Stimulated activated naive CD8-positive, alpha-beta T cell treated with anti-CD3 and anti-CD28 coated beads, Interleukin-15, Interleukin-2, amounts not matched to agents 100 ng/mL and 50 ng/mL, for 24 hours (primary cell): ENCODE data around the gene APP.

ENCODE experiments used
- H3K27ac Mint-ChIP-seq: one replicate; pipeline ENCODE4 v1.8.0; 2021; ENCODE audit warnings: mild to moderate bottlenecking, mixed read lengths
- H3K27me3 Mint-ChIP-seq: one replicate; pipeline ENCODE4 v1.8.0; 2021; ENCODE audit warnings: mixed read lengths
- H3K36me3 Mint-ChIP-seq: one replicate; pipeline ENCODE4 v1.8.0; 2021; ENCODE audit warnings: low read depth, mixed read lengths
- H3K4me1 Mint-ChIP-seq: one replicate; pipeline ENCODE4 v1.8.0; 2021; ENCODE audit warnings: low read depth, mixed read lengths
- H3K4me3 Mint-ChIP-seq: one replicate; pipeline ENCODE4 v1.8.0; 2021; ENCODE audit warnings: mild to moderate bottlenecking, mixed read lengths
- H3K9me3 Mint-ChIP-seq: one replicate; pipeline ENCODE4 v1.8.0; 2021; ENCODE audit warnings: mixed read lengths

The APP gene

DNA sequence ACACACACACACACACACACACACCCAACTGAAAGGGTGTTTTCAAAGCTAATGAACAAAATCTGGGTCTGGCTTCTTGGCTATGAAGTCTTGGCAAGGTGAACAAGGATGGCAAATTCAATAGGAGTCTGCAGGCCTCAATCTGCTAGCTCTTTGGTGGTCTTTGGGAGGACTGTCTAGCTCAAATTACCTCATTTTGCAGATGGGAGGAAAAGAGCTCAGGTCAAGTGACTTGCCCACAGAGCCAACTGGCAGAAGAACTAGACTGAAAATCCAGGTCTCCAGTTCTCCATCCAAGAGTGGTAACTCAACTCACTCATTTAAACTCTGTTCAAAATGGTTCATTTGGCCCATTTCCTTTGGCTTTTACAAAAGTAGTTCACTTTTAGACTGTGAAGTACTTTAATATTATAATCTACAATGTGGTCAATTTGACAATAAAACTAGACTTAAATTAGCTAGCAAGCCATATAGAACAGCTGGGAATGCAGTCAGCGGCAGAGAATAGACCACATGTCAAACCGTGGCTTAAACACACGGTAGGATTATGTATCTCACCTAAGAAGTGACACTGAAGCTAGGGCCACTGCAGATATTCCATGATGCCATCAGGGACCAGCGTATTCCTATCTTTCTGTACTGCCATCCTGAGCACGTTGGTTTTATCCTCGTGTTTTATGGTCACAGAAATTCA is 112.9 kb downstream of the APP start:
- Mint-ChIP-seq H3K4me3 (no peak overlapping the region), H3K9me3 (no peaks in the 10 kb centered on the region)

DNA sequence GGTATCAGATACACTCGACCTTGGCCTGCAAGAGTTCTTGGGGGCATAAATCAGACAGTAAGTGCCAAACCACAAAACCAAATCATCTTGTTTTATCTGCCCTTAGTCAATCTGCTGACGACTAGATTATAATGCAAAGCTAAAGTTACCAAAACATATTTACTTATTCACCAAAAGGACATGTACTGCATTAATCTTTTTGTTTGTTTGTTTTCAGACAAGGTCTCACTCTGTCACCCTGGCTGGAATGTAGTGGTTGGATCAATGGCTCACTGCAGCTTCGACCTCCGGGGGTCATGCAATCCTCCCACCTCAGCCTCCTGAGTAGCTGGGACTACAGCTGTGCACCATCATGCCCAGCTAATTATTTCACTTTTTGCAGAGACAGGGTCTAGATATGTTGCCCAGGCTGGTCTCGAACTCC is 114.7 kb downstream of the APP start:
- Mint-ChIP-seq H3K4me1 (no peaks in the 10 kb centered on the region), H3K27me3 (no peaks in the 10 kb centered on the region), H3K4me3 (no peak overlapping the region), H3K36me3 (peaks cover 13% of the 10 kb centered on the region), H3K9me3 (no peaks in the 10 kb centered on the region), H3K27ac (no peak overlapping the region)

More for the DNA sequence above, 112.9 kb downstream of the APP start:
- Mint-ChIP-seq H3K27ac (no peak overlapping the region), H3K36me3 (peaks cover 6% of the 10 kb centered on the region), H3K4me1 (no peaks in the 10 kb centered on the region), H3K27me3 (no peaks in the 10 kb centered on the region)

- Mint-ChIP-seq H3K4me3 (no peak overlapping the region), H3K4me1 (no peaks in the 10 kb centered on the region), H3K27me3 (no peaks in the 10 kb centered on the region), H3K27ac (no peak overlapping the region), H3K36me3 (peaks cover 20% of the 10 kb centered on the region), H3K9me3 (no peaks in the 10 kb centered on the region)
These were observed 115.6 kb downstream of the APP start for GRCh38 chr21:26055010-26055409.

- Mint-ChIP-seq H3K27ac (no peak overlapping the region), H3K36me3 (peaks cover 34% of the 10 kb centered on the region), H3K4me1 (no peaks in the 10 kb centered on the region), H3K27me3 (no peaks in the 10 kb centered on the region), H3K9me3 (no peaks in the 10 kb centered on the region), H3K4me3 (no peak overlapping the region)
These were observed 118.5 kb downstream of the APP start for GRCh38 chr21:26052057-26052456.

- H3K27me3 Mint-ChIP-seq = no peaks in the 10 kb centered on the region
- H3K9me3 Mint-ChIP-seq = no peaks in the 10 kb centered on the region
- H3K36me3 Mint-ChIP-seq = peaks cover 44% of the 10 kb centered on the region
- no peak overlapping the region for H3K4me3 Mint-ChIP-seq
- H3K4me1 Mint-ChIP-seq = no peaks in the 10 kb centered on the region
- H3K27ac Mint-ChIP-seq = no peak overlapping the region
These were observed 119.7 kb downstream of the APP start for GRCh38 chr21:26050857-26051256.

DNA sequence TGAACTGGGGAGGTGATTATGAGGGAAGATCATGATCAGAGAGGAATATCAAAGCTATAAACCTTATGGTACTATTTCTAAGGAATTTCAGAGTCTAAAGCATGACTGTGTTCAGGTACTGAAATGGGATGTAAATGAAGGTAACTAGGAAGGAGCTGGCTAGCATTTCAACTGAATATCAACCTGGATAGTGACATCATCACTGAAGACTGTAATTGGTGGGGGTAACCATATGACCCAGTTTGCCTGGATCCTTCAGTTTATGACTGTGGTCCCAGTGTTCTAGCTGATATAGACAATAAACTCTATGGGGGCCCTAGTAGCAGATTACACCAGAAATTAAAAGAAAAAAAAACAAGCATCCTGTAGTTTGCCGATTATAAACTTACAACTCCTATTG is 120.8 kb downstream of the APP start:
- Mint-ChIP-seq H3K4me3 (no peak overlapping the region), H3K9me3 (no peaks in the 10 kb centered on the region), H3K4me1 (no peaks in the 10 kb centered on the region), H3K36me3 (peaks cover 47% of the 10 kb centered on the region), H3K27ac (no peak overlapping the region), H3K27me3 (no peaks in the 10 kb centered on the region)

DNA sequence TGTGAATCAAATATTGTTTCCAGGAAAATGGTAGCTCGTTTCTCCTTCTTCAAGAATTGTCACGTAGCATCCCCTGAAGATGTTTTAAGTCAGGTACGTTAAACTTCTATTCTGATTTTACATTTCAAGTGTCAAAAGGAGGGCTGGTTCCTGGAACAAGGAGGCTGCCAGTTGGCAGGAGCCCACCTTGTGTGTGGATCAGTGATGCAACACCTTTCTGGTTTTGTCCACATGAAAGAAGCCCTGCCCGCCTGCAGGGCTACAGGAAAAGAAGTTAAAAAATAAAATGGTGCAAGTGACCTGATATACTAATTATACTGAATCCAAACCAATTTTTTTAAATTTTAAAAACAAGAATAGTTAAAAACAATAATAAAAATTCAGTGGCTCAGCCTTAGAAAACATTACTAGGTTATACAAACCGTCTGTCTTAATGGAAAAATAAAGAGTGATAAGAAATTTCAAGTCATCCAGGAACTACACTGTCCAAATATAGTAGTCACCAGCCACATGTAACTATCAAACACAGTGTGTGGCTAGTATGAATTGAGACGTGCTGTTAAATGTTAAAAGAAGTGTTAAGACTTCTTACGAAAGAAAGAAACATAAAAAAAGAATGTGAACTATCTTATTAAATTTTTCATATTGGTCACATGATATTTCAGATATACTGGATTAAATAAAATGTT is 123.1 kb downstream of the APP start:
- Mint-ChIP-seq H3K4me3 (no peak overlapping the region), H3K9me3 (no peaks in the 10 kb centered on the region), H3K4me1 (no peaks in the 10 kb centered on the region), H3K27me3 (no peaks in the 10 kb centered on the region), H3K36me3 (peaks cover 50% of the 10 kb centered on the region), H3K27ac (no peak overlapping the region)

DNA sequence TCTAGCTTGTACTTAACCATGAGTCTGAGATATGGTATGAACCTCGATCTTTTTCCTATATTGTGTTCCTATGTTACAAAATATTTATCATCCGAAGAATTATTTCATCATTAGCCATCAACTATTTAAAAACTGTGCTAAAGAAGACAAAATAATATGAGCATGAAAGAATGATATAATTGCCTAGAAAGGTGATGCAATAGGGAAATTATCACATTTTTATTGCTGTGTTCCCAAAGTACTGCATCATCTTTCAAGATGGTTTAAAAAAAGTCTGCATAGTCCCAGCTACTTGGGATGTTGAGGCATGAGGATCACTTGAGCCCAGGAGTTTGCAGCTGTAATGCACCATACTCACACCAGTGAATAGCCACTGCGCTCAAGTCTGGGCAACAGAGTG is 126.7 kb downstream of the APP start:
- no peak overlapping the region for H3K27ac Mint-ChIP-seq

GRCh38 chr21:26042181-26042876 is 128.2 kb downstream of the APP start:
- Mint-ChIP-seq H3K27me3 (no peaks in the 10 kb centered on the region), H3K36me3 (peaks cover 26% of the 10 kb centered on the region), H3K4me1 (no peaks in the 10 kb centered on the region), H3K27ac (no peak overlapping the region), H3K4me3 (no peak overlapping the region), H3K9me3 (no peaks in the 10 kb centered on the region)

More for the DNA sequence above, 126.7 kb downstream of the APP start:
- H3K4me3 Mint-ChIP-seq = no peak overlapping the region
- H3K9me3 Mint-ChIP-seq = no peaks in the 10 kb centered on the region
- H3K27me3 Mint-ChIP-seq = no peaks in the 10 kb centered on the region
- no peaks in the 10 kb centered on the region for H3K4me1 Mint-ChIP-seq
- H3K36me3 Mint-ChIP-seq = peaks cover 28% of the 10 kb centered on the region

GRCh38 chr21:26041431-26042180 is 129.0 kb downstream of the APP start:
- Mint-ChIP-seq H3K9me3 (no peaks in the 10 kb centered on the region), H3K27ac (no peak overlapping the region), H3K4me3 (no peak overlapping the region), H3K27me3 (no peaks in the 10 kb centered on the region), H3K4me1 (no peaks in the 10 kb centered on the region), H3K36me3 (peaks cover 23% of the 10 kb centered on the region)

DNA sequence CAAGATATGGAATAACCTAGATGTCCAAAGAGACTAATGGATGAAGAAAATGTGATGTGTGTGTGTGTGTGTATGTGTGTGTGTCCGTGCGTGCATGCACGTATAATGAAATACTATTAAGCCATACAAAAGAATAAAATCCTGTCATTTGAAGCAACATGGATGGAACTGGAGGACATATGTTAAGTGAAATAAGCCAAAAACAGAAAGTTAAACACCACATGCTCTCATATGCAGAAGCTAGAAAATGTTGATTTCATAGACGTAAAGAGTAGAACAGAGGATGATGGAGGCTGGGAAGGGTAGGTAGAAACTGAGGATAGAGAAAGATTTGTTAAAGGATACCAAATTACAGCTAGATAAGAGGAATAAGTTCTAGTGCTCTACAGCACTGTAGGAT is 133.7 kb downstream of the APP start:
- H3K9me3 Mint-ChIP-seq = no peaks in the 10 kb centered on the region
- no peak overlapping the region for H3K4me3 Mint-ChIP-seq
- no peak overlapping the region for H3K27ac Mint-ChIP-seq
- H3K27me3 Mint-ChIP-seq = no peaks in the 10 kb centered on the region
- H3K36me3 Mint-ChIP-seq = peaks cover under 1% of the 10 kb centered on the region
- no peaks in the 10 kb centered on the region for H3K4me1 Mint-ChIP-seq

DNA sequence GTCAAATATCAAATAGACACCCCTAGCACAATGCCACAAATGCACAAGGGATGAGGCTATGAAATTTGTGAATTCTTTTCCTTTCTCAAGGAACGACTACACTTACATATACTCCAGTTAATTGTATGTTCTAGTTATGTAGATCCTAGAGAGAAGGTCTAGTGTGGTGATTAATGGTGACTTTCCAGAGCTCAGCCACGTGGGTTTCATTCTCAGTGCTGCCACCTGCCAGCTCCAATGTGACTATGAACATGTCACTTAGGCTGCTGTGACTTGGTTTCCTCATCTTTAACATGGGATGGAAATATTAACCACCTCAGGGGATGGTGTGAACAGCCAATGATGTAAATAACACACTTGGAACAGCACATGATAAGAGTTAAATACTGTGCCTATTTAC is 138.3 kb downstream of the APP start:
- Mint-ChIP-seq H3K36me3 (peaks cover 12% of the 10 kb centered on the region), H3K4me3 (no peak overlapping the region), H3K9me3 (no peaks in the 10 kb centered on the region), H3K27me3 (no peaks in the 10 kb centered on the region), H3K4me1 (no peaks in the 10 kb centered on the region), H3K27ac (no peak overlapping the region)

GRCh38 chr21:26028183-26028582 is 142.4 kb downstream of the APP start:
- Mint-ChIP-seq H3K9me3 (no peaks in the 10 kb centered on the region), H3K27me3 (no peaks in the 10 kb centered on the region), H3K4me1 (no peaks in the 10 kb centered on the region), H3K27ac (no peak overlapping the region), H3K36me3 (peaks cover 12% of the 10 kb centered on the region), H3K4me3 (no peak overlapping the region)

DNA sequence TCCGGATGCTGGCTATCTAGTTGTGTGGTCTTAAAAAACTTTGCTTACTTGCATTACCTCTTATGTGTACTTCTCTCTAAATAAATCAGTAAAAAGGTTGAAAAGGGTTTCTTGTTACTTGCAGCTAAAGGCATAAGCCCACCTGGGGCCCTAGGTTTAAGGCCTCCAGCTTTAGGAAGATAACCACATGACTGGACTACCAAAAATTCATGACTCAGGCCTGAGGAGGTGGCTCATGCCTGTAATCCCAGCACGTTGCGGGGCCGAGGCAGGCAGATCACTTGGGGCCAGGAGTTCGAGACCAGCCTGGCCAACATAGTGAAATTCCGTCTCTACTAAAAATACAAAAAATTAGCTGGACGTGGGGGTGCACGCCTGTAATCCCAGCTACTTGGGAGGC is 142.9 kb downstream of the APP start:
- Mint-ChIP-seq H3K9me3 (no peaks in the 10 kb centered on the region), H3K27ac (no peak overlapping the region), H3K4me3 (no peak overlapping the region), H3K27me3 (no peaks in the 10 kb centered on the region), H3K36me3 (peaks cover 12% of the 10 kb centered on the region), H3K4me1 (no peaks in the 10 kb centered on the region)
